A673 (cell line): ENCODE measurements around the gene PDZD8. TPM values are rescaled to one million over a fixed set of nuclear protein-coding genes. Genes with fewer than 3 reads are reported as not detected.
A peak's percentile ranks its signal among the peaks of the same experiment; 100 is the strongest.

ENCODE experiments used
- BruUV-seq: library from RNA; stranded (reverse); fragments of 400-500 nt; replicated peaks from 2 replicates; lab custom pipeline; 2021; lab: Mats Ljungman, UMichigan
- CTCF ChIA-PET: fragments of 300-600 bp; sonication (Branson Sonifier 250); formaldehyde crosslinking; loops from one replicate; lab custom pipeline; 2022; ENCODE audit warnings: antibody characterized with exemption; lab: Charles Lee
- POLR2A ChIA-PET: fragments of 300-600 bp; sonication (Branson Sonifier 250); formaldehyde crosslinking; loops from one replicate; lab custom pipeline; 2022; ENCODE audit warnings: antibody characterized with exemption; ENCODE audit not compliant: low non-redundant PET; lab: Charles Lee
- DNase-seq: peaks from one replicate; pipeline ENCODE4 v3.0.0-alpha.2; 2015; ENCODE audit warnings: low spot score
- H3K27ac ChIP-seq: fragments of 200-600 bp; sonication (generic); 2 replicates; pipeline ENCODE4 v1.5.1; 2016; ENCODE audit warnings: mixed run types, low read depth, mild to moderate bottlenecking, mixed read lengths, antibody characterized with exemption, low read length; ENCODE audit not compliant: poor library complexity, severe bottlenecking
- H3K27me3 ChIP-seq: fragments of 200-600 bp; sonication (generic); replicated peaks from 2 replicates; pipeline ENCODE4 v1.6.1; 2017; ENCODE audit warnings: mixed run types, low read depth, mild to moderate bottlenecking, mixed read lengths, antibody characterized with exemption, low read length; ENCODE audit not compliant: insufficient read depth, poor library complexity
- H3K36me3 ChIP-seq: fragments of 200-600 bp; sonication (generic); 2 replicates; pipeline ENCODE4 v1.6.1; 2016; ENCODE audit warnings: mixed run types, mild to moderate bottlenecking, mixed read lengths, antibody characterized with exemption, low read length; ENCODE audit not compliant: insufficient read depth, poor library complexity, severe bottlenecking
- H3K4me1 ChIP-seq: fragments of 200-600 bp; sonication (generic); 2 replicates; pipeline ENCODE4 v1.6.1; 2017; ENCODE audit warnings: mixed run types, mild to moderate bottlenecking, mixed read lengths, antibody characterized with exemption, low read length; ENCODE audit not compliant: insufficient read depth, poor library complexity, severe bottlenecking
- H3K4me3 ChIP-seq: fragments of 200-600 bp; sonication (generic); 2 replicates; pipeline ENCODE4 v1.5.1; 2016; ENCODE audit warnings: low read depth, mixed run types, mild to moderate bottlenecking, mixed read lengths, low read length; ENCODE audit not compliant: poor library complexity, severe bottlenecking
- H3K9me3 ChIP-seq: fragments of 200-600 bp; sonication (generic); 2 replicates; pipeline ENCODE4 v1.6.1; 2016; ENCODE audit warnings: mixed run types, low read depth, mild to moderate bottlenecking, mixed read lengths, antibody characterized with exemption, low read length; ENCODE audit not compliant: poor library complexity, severe bottlenecking
- EZH2 ChIP-seq: fragments of 200-600 bp; sonication (generic); IDR thresholded peaks from 2 replicates; pipeline ENCODE4 v1.6.1; 2017; ENCODE audit warnings: borderline replicate concordance, low read depth, mild to moderate bottlenecking, mixed read lengths, antibody characterized with exemption, low read length; ENCODE audit not compliant: poor library complexity, severe bottlenecking
- intact Hi-C: fragments of 100-400 bp; cut with micrococcal nuclease; formaldehyde crosslinking; loops from one replicate; pipeline ENCODE4 v1.10.0; 2022; ENCODE audit not compliant: unreplicated experiment
- total RNA-seq: library from RNA; stranded (reverse); gene quantifications from 2 replicates; pipeline ENCODE4 v1.2.3, GENCODE V29; 2021
- TF ChIP-seq, protein P1 (sequence below): fragments of 300-800, 200-600 bp; sonication (generic); conservative IDR thresholded peaks from 2 replicates; pipeline ENCODE4 v1.5.1; 2017; ENCODE audit warnings: low read depth, mild to moderate bottlenecking, antibody characterized with exemption, low read length, moderate library complexity, mixed read lengths

Gene PDZD8
- total RNA-seq, 1 experiment from 2014 or later, result 29.5 TPM

DNA sequence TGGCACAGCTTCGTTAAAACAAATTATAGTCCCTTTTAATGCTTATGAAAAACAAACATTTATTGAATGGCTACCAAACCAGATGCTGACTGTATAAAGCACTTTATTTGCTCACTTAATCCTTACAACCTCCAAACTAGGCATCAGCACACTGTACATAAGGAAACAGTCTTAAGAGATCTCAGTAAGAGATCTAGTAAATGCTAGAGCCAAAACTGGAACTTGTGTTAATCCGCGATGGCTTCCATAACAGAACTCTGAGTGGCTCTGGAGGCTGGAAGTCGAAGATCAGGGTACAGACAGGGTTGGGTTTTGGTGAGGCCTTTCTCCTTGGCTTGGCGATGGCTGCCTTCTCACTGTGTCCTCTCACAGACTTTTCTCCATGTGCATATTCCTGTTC is 27.0 kb downstream of the PDZD8 start:
- Histone ChIP-seq H3K4me3 (no peak overlapping the region), H3K27ac (no peak overlapping the region), H3K27me3 (no peaks in the 10 kb centered on the region), H3K4me1 (peaks cover 21% of the 10 kb centered on the region), H3K36me3 (no peaks in the 10 kb centered on the region), H3K9me3 (no peaks in the 10 kb centered on the region)
- TF ChIP-seq EZH2, result no peak
- TF ChIP-seq, protein P1, sequence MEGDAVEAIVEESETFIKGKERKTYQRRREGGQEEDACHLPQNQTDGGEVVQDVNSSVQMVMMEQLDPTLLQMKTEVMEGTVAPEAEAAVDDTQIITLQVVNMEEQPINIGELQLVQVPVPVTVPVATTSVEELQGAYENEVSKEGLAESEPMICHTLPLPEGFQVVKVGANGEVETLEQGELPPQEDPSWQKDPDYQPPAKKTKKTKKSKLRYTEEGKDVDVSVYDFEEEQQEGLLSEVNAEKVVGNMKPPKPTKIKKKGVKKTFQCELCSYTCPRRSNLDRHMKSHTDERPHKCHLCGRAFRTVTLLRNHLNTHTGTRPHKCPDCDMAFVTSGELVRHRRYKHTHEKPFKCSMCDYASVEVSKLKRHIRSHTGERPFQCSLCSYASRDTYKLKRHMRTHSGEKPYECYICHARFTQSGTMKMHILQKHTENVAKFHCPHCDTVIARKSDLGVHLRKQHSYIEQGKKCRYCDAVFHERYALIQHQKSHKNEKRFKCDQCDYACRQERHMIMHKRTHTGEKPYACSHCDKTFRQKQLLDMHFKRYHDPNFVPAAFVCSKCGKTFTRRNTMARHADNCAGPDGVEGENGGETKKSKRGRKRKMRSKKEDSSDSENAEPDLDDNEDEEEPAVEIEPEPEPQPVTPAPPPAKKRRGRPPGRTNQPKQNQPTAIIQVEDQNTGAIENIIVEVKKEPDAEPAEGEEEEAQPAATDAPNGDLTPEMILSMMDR, result no peak
- no peak for DNase-seq
- intact Hi-C loops, result no loop called here
- BruUV-seq, result no TSS peak
- POLR2A ChIA-PET, result no interaction called here
- CTCF ChIA-PET, result no interaction called here

DNA sequence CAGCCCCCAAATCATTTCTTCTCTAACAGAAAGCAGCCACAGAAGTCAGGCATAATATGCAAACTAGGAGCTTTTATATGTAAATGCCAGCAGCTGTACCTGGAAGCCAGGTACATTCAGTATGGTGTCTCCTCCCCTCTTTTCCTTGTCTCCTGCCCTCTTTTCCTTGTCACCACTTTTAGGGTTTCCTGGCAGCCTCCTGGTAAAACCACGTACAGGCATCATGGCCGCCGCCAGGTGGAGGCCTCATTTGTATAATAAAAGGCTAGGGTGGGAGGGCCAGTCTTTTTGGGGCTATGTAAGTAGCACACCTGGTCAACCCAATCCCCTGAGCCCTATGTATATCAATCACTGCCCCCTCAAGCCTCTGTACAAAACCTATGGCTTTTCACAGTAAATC is 28.7 kb downstream of the PDZD8 start:
- no peaks in the 10 kb centered on the region for H3K36me3 ChIP-seq
- H3K4me3 ChIP-seq, result no peak overlapping the region
- no peaks in the 10 kb centered on the region for H3K27me3 ChIP-seq
- H3K9me3 ChIP-seq, result no peaks in the 10 kb centered on the region
- TF ChIP-seq EZH2, result no peak
- TF ChIP-seq, protein P1, result no peak
- peaks cover 27% of the 10 kb centered on the region for H3K4me1 ChIP-seq
- no TSS peak for BruUV-seq
- H3K27ac ChIP-seq, result no peak overlapping the region
- intact Hi-C loops, result no loop called here
- DNase-seq, result no peak
- POLR2A ChIA-PET, result no interaction called here
- CTCF ChIA-PET, result no interaction called here

DNA sequence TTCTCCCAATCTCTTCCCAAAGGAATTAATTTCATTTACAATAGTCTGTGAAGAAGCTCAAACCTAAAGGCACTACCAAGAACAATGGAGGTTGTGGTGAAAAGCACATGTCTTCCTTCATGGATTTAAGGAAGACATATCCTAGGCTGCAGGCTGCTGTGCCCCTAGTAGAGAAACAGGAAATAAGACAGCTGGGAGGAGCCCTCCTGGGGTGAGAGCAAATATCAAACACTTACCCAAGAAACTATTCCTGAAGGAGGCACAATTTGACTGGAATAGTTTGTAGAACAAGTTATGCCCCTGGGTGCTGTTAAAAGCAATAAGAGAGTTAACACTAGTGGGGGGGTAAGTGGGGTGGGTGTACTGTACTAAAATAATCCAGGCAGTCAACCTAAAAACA is 30.1 kb downstream of the PDZD8 start:
- no peak overlapping the region for H3K4me3 ChIP-seq
- intact Hi-C loops, result no loop called here
- no peaks in the 10 kb centered on the region for H3K9me3 ChIP-seq
- BruUV-seq, result no TSS peak
- TF ChIP-seq EZH2, result no peak
- TF ChIP-seq, protein P1, result peak; percentile 37
- H3K36me3 ChIP-seq, result no peaks in the 10 kb centered on the region
- peak overlapping the region; percentile 60 for H3K27ac ChIP-seq
- POLR2A ChIA-PET, result no interaction called here
- CTCF ChIA-PET, result no interaction called here
- peak; percentile 93 for DNase-seq
- no peaks in the 10 kb centered on the region for H3K27me3 ChIP-seq
- peaks cover 27% of the 10 kb centered on the region for H3K4me1 ChIP-seq
